ENCODE measurements around the gene CGNL1.

CGNL1 gene

GRCh38 chr15:57445872-57446271 lies 69.6 kb downstream of the CGNL1 start:
- FAIRE-seq (no peak), DNase-seq (ENCODE audit: insufficient read length, low spot score) (no peak)

GRCh38 chr15:57446393-57446792 lies 70.1 kb downstream of the CGNL1 start:
- no peak for DNase-seq (ENCODE audit: insufficient read length, low spot score)
- no peak for FAIRE-seq

- no peak for DNase-seq (ENCODE audit: insufficient read length, low spot score)
- no peak for FAIRE-seq
Observed at GRCh38 chr15:57451555-57451954, 75.2 kb downstream of the CGNL1 start.

- FAIRE-seq (no peak), DNase-seq (ENCODE audit: insufficient read length, low spot score) (no peak)
Observed at GRCh38 chr15:57452090-57452754, 75.9 kb downstream of the CGNL1 start.

DNA sequence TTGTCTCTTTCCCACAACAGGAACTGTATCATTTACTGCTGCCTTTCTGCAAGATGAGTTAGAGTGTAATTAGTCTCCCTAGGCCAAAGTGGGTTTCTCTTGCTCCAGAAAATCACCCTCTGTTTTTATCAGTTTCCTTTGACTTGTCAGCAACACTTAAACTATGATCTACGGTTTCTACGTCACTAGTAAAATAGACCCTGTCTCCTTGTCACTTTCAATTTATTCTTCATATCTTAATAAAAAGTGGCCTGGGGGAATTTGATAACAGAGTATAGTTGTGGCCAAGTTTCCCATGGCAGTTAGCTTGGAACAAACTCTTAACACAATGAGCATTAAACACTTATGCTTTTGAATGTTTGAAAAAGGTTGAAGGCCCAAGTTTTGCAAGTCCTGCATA lies 79.6 kb downstream of the CGNL1 start:
- DNase-seq (ENCODE audit: insufficient read length, low spot score) (no peak), FAIRE-seq (no peak)

DNA sequence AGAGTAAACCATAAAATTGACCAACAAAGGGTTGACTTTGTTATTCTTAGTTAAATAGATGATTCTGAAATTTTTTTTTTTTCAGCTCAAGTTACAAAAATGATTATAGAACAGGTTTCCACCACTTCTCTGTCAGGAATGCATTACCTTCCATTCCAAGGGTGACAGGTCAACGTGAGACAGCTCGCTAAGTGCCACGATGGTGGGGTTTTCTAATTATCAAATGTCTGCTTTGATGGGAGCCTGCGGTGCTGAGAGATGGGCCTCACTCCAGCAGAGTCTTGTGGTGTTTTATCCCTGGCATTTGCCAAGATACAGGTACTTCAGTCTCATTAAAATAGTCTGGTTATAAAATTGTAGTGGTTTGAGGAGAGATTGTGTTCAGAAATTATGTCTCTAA lies 80.3 kb downstream of the CGNL1 start:
- no peak for DNase-seq (ENCODE audit: insufficient read length, low spot score)
- no peak for FAIRE-seq

DNA sequence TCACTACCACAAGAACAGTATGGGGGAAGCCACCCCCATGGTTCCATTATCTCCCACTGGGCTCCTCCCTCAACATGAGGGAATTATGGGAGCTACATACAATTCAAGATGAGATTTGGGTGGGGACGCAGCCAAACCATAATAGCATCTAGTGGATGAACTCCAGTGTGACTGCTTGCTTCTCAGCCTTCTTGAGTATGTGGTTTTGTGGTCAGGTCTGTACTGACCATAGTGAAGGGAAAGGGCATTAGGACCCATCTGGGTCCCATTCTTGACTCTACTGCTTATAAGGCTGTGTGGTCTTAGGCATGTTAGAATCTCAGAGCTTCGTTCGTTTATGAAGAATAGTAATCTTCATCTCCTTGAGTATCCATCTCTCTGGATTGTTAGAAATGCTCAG lies 81.4 kb downstream of the CGNL1 start:
- no peak for FAIRE-seq
- no peak for DNase-seq (ENCODE audit: insufficient read length, low spot score)

GRCh38 chr15:57458356-57458781 lies 82.1 kb downstream of the CGNL1 start:
- no peak for FAIRE-seq
- DNase-seq (ENCODE audit: insufficient read length, low spot score), result no peak

- FAIRE-seq (no peak), DNase-seq (ENCODE audit: insufficient read length, low spot score) (no peak)
Observed at GRCh38 chr15:57460208-57460816, 84.0 kb downstream of the CGNL1 start.

GRCh38 chr15:57461541-57461940 lies 85.2 kb downstream of the CGNL1 start:
- DNase-seq (ENCODE audit: insufficient read length, low spot score) (no peak), FAIRE-seq (no peak)

- no peak for FAIRE-seq
- no peak for DNase-seq (ENCODE audit: insufficient read length, low spot score)
Observed at GRCh38 chr15:57462381-57462780, 86.1 kb downstream of the CGNL1 start.

- no peak for FAIRE-seq
Observed at GRCh38 chr15:57463360-57463759, 87.1 kb downstream of the CGNL1 start.

DNA sequence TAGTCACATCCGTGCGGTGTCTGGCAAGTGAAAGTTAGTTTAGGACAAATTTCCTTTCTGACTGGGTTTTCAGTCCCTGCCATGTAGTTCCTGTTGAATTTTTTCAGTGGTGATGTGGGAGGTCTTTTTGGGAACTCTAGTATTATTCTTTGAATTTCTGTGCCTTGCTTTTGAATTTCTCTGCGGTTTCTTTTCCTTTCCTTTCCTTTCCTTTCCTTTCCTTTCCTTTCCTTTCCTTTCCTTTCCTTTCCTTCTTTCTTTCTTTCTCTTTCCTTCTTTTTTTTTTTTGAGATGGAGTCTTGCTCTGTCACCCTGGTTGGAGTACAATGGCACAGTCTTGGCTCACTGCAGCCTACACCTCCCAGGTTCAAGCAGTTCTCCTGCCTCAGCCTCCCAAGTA lies 88.2 kb downstream of the CGNL1 start:
- FAIRE-seq, result no peak
- no peak for DNase-seq (ENCODE audit: insufficient read length, low spot score)

More at GRCh38 chr15:57463360-57463759, 87.1 kb downstream of the CGNL1 start:
- no peak for DNase-seq (ENCODE audit: insufficient read length, low spot score)

GRCh38 chr15:57468486-57468885 lies 92.2 kb downstream of the CGNL1 start:
- DNase-seq (ENCODE audit: insufficient read length, low spot score), result no peak
- no peak for FAIRE-seq

DNA sequence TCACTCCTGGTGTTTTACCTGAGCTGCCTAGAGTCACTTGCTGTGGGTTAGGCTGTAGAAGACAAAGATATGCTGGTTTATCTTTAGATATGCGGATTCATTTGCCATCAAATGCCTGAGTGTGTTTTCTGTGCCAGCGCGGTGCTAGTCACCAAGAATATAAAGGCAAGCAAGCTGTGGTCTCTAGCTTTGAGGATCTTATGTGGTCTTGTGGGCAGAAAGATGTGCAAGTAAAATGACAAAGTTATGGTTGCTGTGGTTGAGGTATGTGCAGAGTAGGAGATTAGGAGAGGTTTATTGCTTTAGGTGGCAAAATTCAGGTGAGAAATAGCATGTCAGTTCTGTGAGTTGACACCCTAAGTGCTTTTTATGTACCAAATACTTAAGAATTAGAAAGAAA lies 94.2 kb downstream of the CGNL1 start:
- FAIRE-seq, result no peak

DNA sequence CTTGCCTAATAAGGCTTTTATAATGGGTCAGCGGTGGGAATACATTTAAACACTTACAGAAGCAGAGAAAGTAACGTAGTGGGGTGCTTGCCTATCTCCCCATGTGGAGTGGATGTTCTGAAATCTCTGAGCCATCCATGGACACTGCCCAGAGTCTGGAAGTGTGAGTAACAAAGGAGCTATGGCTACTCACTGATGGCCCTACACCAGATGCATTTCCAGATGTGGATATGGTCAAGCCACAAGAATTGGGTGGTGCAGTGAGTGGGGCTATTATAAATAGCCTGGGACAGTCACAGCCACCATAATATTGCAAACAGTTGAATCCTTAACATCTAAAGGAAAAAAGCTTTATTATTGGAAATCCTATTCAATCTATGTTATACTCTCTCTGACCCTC lies 96.6 kb downstream of the CGNL1 start:
- DNase-seq (ENCODE audit: insufficient read length, low spot score), result no peak
- no peak for FAIRE-seq

More for the DNA sequence above, 94.2 kb downstream of the CGNL1 start:
- DNase-seq (ENCODE audit: insufficient read length, low spot score), result no peak

GRCh38 chr15:57476533-57476975 lies 100.2 kb downstream of the CGNL1 start:
- FAIRE-seq (no peak), DNase-seq (ENCODE audit: insufficient read length, low spot score) (no peak)

DNA sequence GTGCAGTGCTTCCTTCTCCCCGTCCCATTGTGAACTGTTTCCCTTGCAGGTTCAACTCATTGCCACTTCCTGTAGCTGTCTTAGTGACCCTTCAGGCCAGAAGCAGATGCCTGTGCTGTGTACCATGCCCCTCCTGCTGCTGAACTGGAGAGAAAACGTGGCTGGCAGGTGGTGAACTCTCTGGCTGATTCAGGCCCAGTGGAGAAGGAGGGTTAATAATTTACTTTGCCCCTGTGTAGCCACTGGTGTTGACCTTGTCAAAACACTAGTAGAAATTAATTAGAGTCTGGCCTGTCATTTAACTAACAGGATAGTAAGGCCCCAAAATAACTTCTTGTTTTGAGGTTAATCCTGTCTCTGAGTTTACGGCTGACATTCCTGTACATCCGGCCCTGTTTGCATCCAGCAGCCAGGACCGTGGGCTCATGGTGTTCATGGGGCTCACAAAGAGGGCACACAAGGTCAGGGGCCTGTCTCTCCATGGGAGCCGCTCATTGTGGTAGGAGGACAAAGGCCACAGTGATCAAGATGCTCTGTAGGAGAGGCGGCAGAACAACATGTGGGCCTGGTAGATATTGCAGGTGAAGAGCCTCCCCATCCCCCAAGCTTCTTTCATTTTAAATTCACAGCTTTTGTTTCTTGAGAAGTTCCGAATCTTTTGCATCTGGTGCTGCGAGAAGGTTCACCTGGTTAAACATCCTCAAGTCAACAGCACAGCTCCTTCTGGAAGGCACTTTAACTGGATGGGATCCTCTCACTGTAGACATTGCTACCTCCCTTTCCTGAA lies 101.6 kb downstream of the CGNL1 start:
- peak; percentile 54 for FAIRE-seq
- DNase-seq (ENCODE audit: insufficient read length, low spot score), result peak; percentile 24

GRCh38 chr15:57479005-57479404 lies 102.7 kb downstream of the CGNL1 start:
- no peak for FAIRE-seq

GRCh38 chr15:57481038-57481705 lies 104.9 kb downstream of the CGNL1 start:
- DNase-seq (ENCODE audit: insufficient read length, low spot score), result no peak
- FAIRE-seq, result no peak

More at GRCh38 chr15:57479005-57479404, 102.7 kb downstream of the CGNL1 start:
- DNase-seq (ENCODE audit: insufficient read length, low spot score), result no peak

DNA sequence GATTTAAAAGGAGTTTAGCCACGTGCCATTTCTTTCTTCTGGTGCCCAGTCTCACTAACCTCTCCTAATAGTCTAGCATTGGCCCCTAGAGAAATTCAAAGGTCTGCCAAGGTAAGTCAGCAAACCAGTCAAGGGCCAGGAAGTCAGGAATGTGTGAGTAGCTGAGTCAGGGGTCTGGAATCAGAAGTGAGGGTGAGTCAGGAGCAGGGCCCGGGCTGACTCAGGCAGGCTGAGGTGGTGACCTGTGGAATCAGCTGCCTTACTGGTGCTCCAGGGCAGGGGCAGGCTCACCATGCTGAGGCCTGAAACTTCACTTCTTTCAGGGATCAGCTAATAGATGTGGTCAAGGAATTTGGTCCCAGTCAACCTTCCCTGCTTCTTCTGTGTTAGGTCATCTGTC lies 109.6 kb downstream of the CGNL1 start:
- no peak for DNase-seq (ENCODE audit: insufficient read length, low spot score)
- no peak for FAIRE-seq
